ENCODE measurements around the gene DEFB112.

The DEFB112 gene

GRCh38 chr6:50049829-50050228, at the start of gene DEFB112:
Gene DEFB112, minus strand, starts transcription at chr6:50049929. Its CDS starts 60 bp downstream, at chr6:50049869.
- H3K27ac ChIP-seq: no peak within 1 kb of the TSS
- TF ChIP-seq, protein P1, sequence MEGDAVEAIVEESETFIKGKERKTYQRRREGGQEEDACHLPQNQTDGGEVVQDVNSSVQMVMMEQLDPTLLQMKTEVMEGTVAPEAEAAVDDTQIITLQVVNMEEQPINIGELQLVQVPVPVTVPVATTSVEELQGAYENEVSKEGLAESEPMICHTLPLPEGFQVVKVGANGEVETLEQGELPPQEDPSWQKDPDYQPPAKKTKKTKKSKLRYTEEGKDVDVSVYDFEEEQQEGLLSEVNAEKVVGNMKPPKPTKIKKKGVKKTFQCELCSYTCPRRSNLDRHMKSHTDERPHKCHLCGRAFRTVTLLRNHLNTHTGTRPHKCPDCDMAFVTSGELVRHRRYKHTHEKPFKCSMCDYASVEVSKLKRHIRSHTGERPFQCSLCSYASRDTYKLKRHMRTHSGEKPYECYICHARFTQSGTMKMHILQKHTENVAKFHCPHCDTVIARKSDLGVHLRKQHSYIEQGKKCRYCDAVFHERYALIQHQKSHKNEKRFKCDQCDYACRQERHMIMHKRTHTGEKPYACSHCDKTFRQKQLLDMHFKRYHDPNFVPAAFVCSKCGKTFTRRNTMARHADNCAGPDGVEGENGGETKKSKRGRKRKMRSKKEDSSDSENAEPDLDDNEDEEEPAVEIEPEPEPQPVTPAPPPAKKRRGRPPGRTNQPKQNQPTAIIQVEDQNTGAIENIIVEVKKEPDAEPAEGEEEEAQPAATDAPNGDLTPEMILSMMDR (conservative IDR thresholded peaks at IDR 0.05): no peak
- no peak for TF ChIP-seq ZFX (IDR thresholded peaks at IDR 0.05)

DNA sequence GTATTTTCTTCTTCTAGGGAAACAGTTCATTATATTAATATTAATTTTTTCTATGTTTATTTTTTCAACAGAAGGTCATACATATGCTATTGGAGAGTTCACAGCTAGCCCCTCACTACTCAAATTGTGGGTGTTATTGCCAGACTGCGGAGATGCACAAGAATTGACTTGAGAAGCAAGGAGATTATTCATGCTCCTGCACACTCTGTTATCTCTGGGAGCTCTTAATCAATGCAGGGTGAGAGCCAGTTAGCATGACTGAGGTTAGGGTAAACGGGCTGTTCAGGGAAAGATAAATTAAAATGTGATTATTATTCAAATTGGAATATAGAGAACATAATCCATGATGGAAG, 48.9 kb upstream of the DEFB112 start:
- TF ChIP-seq ZFX (IDR thresholded peaks at IDR 0.05): no peak
- TF ChIP-seq, protein P1 (conservative IDR thresholded peaks at IDR 0.05): no peak
- H3K27ac ChIP-seq: no peak overlapping the region

GRCh38 chr6:50097966-50098640, 48.4 kb upstream of the DEFB112 start:
- TF ChIP-seq ZFX (IDR thresholded peaks at IDR 0.05): no peak
- TF ChIP-seq, protein P1 (conservative IDR thresholded peaks at IDR 0.05): no peak

DNA sequence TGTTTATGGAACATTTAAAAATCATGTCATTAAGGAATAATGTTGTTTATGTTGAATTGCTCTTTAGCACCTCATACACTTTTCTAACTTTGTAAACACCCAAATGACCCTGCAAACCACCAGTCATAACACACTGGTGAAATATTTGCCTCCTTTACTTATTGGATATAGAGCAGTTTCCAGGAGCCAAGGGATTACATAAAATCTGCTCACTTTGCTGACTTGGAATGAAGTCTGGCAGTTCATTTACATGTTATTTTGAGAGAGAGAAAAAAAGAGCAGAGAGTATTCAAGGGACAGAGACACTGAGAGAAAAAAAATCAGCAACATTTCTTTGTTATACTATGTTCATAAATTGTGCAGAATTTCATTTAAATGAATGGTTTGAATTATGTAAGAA, 46.6 kb upstream of the DEFB112 start:
- TF ChIP-seq, protein P1 (conservative IDR thresholded peaks at IDR 0.05): no peak
- no peak for TF ChIP-seq ZFX (IDR thresholded peaks at IDR 0.05)
- no peak overlapping the region for H3K27ac ChIP-seq

More at GRCh38 chr6:50097966-50098640, 48.4 kb upstream of the DEFB112 start:
- H3K27ac ChIP-seq: no peak overlapping the region

GRCh38 chr6:50093938-50094272, 44.2 kb upstream of the DEFB112 start:
- TF ChIP-seq ZFX (IDR thresholded peaks at IDR 0.05): no peak
- TF ChIP-seq, protein P1 (conservative IDR thresholded peaks at IDR 0.05): no peak
- no peak overlapping the region for H3K27ac ChIP-seq

DNA sequence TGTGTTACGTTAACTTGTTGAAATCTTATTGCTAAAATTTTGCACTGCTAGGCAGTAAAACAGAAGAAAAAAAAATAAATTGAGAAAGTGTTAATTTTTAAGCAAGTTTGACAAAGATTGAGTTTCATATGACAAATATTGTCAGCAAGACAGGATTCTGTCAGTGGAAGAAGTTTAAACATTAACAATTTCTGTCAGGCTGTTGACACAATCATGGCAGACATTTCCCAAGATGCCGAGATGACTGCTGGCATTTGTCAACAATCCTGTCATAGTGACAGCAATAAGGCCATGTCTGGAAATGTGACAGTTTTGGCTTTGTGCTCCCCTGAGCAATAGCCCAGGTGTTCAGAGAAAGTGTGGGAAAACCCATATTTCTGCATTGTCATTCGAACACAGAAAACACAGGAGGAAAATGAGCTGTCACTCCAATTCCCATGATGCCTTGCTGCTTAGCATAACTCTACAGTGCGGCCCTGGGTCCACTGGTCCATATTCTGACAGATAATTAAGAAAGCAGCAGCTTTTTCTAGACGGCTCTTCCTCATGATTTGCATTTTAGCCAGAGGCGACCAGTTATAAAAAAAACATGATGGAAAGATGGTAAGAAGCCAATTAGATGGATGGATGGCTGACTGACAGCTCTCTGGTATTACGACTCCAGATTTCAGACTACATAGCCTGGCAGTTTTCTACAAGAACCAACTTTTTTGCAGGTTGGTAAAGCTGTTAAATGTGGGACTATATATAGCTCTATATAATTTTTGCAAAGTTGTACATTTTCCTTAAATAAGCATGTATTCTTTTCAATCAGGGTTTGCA, 43.6 kb upstream of the DEFB112 start:
- no peak overlapping the region for H3K27ac ChIP-seq
- TF ChIP-seq ZFX (IDR thresholded peaks at IDR 0.05): no peak
- TF ChIP-seq, protein P1 (conservative IDR thresholded peaks at IDR 0.05): no peak

GRCh38 chr6:50091641-50092040, 41.9 kb upstream of the DEFB112 start:
- no peak overlapping the region for H3K27ac ChIP-seq
- no peak for TF ChIP-seq ZFX (IDR thresholded peaks at IDR 0.05)
- TF ChIP-seq, protein P1 (conservative IDR thresholded peaks at IDR 0.05): no peak

Data from C4-2B (cell line).